ENCODE results near the gene PAPSS1. TPM values are rescaled to one million over a fixed set of nuclear protein-coding genes. Genes with fewer than 3 reads are reported as not detected.

PAPSS1 gene
- polyA plus RNA-seq, 3 donors: 46.4 to 79.6 (median 64.8) TPM

DNA sequence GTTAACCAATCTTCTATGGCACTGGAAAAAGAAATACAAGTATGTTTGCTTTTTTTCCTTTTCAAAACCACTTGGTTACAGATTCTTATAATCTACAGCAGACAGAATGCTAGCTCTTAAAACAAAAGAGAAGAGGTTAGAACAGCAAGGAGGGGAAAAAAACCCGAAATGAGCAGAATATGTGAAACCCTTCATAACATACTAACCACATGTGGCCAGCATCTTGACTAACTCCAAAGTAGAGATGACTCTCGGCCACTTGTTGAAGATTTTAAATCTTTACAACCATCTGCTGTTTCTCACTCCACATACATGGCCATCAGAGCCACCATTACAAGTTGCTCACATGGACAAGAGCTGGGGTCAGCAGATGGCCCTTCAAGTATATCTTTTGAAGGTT is 100.3 kb downstream of the PAPSS1 start:
- Histone ChIP-seq H3K79me2 (ENCODE audit: insufficient read depth, low read length) (no peaks in the 10 kb centered on the region), H3K4me2 (replicated peaks; ENCODE audit: extremely low read depth, low read length, poor library complexity, severe bottlenecking) (no peak overlapping the region), H3K36me3 (replicated peaks in 1 of 2; ENCODE audit: control insufficient read depth in 1 of 2, insufficient read depth in 2 of 2, low read length in 2 of 2) (peaks cover 3 to 31% of the 10 kb centered on the region in 2 donors), H3K9ac (ENCODE audit: insufficient read depth, low read length, poor library complexity, severe bottlenecking) (no peak overlapping the region), H2AFZ (ENCODE audit: insufficient read depth, low read depth, low read length, poor library complexity, severe bottlenecking) (no peak overlapping the region), H3K27me3 (ENCODE audit: control insufficient read depth in 2 of 2, insufficient read depth in 2 of 2, low read length in 2 of 2) (no peaks in the 10 kb centered on the region), H3K27ac (ENCODE audit: low read depth in 1 of 2, low read length in 2 of 2) (no peak overlapping the region), H3K4me3 (replicated peaks in 1 of 3; ENCODE audit: low read depth in 2 of 3, low read length in 3 of 3) (no peak overlapping the region), H4K20me1 (ENCODE audit: insufficient read depth, low read length) (no peaks in the 10 kb centered on the region), H3K4me1 (ENCODE audit: control insufficient read depth in 1 of 2, insufficient read depth in 2 of 2, low read length in 2 of 2) (no peaks in the 10 kb centered on the region), H3K9me3 (replicated peaks in 1 of 2; ENCODE audit: control insufficient read depth in 1 of 2, insufficient read depth in 1 of 2, low read length in 2 of 2) (peaks cover 3 to 5% of the 10 kb centered on the region in 2 donors)
- H3K4me3 Mint-ChIP-seq: no peak overlapping the region
- intact Hi-C loops (cut with micrococcal nuclease): no loop called here
- no peak for TF ChIP-seq CTCF (IDR thresholded peaks at IDR 0.05)
- WGBS (ENCODE audit: insufficient coverage): 100% methylated on average over 1 of the region's 2 CpGs
- peaks cover 0 to 4% (median 2%) of the 10 kb centered on the region in 3 donors for H3K27me3 Mint-ChIP-seq (ENCODE audit: low read depth in 3 of 3)
- no peak overlapping the region for H3K27ac Mint-ChIP-seq
- H3K36me3 Mint-ChIP-seq: peaks cover 33 to 35% of the 10 kb centered on the region in 2 donors
- H3K4me1 Mint-ChIP-seq: peaks cover 5% of the 10 kb centered on the region
- peaks cover 4 to 17% (median 7%) of the 10 kb centered on the region in 7 donors for H3K9me3 Mint-ChIP-seq
- no peak for DNase-seq

DNA sequence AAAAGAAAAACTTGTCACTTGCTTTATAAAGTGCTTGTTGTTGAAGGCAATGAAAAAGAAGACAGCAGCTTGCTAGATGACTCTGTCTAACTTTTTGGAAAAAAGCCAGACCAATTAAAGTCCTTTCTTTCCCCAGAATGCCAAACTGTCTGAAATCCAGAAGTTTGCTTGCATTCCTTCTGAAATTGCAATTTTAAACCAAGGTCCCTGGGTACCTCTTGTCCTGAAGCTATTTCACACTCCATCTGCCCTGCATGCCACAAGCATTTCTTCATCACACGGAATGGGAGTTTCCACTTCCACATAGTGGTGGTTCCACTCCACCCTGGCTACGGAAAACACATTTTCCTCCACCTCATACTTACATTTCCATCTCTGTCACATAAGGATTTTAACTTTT is 101.0 kb downstream of the PAPSS1 start:
- Mint-ChIP-seq H3K9me3 (peaks cover 4 to 17% (median 6%) of the 10 kb centered on the region in 7 donors), H3K27me3 (ENCODE audit: low read depth in 3 of 3) (peaks cover 0 to 4% (median 2%) of the 10 kb centered on the region in 3 donors), H3K27ac (no peak overlapping the region), H3K4me3 (no peak overlapping the region), H3K4me1 (peaks cover 5% of the 10 kb centered on the region), H3K36me3 (peaks cover 32 to 36% of the 10 kb centered on the region in 2 donors)
- no peak for TF ChIP-seq CTCF (IDR thresholded peaks at IDR 0.05)
- Histone ChIP-seq H4K20me1 (ENCODE audit: insufficient read depth, low read length) (no peaks in the 10 kb centered on the region), H3K4me1 (ENCODE audit: control insufficient read depth in 1 of 2, insufficient read depth in 2 of 2, low read length in 2 of 2) (no peaks in the 10 kb centered on the region), H3K36me3 (replicated peaks in 1 of 2; ENCODE audit: control insufficient read depth in 1 of 2, insufficient read depth in 2 of 2, low read length in 2 of 2) (peaks cover 3 to 33% of the 10 kb centered on the region in 2 donors), H3K4me3 (replicated peaks in 1 of 3; ENCODE audit: low read depth in 2 of 3, low read length in 3 of 3) (no peak overlapping the region), H3K27me3 (ENCODE audit: control insufficient read depth in 2 of 2, insufficient read depth in 2 of 2, low read length in 2 of 2) (no peaks in the 10 kb centered on the region), H3K4me2 (replicated peaks; ENCODE audit: extremely low read depth, low read length, poor library complexity, severe bottlenecking) (no peak overlapping the region), H3K9me3 (replicated peaks in 1 of 2; ENCODE audit: control insufficient read depth in 1 of 2, insufficient read depth in 1 of 2, low read length in 2 of 2) (peaks cover 3 to 5% of the 10 kb centered on the region in 2 donors), H3K9ac (ENCODE audit: insufficient read depth, low read length, poor library complexity, severe bottlenecking) (no peak overlapping the region), H3K79me2 (ENCODE audit: insufficient read depth, low read length) (no peaks in the 10 kb centered on the region), H2AFZ (ENCODE audit: insufficient read depth, low read depth, low read length, poor library complexity, severe bottlenecking) (no peak overlapping the region), H3K27ac (ENCODE audit: low read depth in 1 of 2, low read length in 2 of 2) (no peak overlapping the region)
- intact Hi-C loops (cut with micrococcal nuclease): no loop called here
- 36% methylated on average over 1 of the region's 2 CpGs for WGBS (ENCODE audit: insufficient coverage)
- no peak for DNase-seq

Data from CD14-positive monocyte (primary cell).